ENCODE data around the gene UNC13B. TPM values are rescaled to one million over a fixed set of nuclear protein-coding genes. Genes with fewer than 3 reads are reported as not detected.
A peak's percentile ranks its signal among the peaks of the same experiment; 100 is the strongest.

Gene UNC13B
- total RNA-seq, 2 donors from 2014 or later: 20.2 to 29.3 TPM

DNA sequence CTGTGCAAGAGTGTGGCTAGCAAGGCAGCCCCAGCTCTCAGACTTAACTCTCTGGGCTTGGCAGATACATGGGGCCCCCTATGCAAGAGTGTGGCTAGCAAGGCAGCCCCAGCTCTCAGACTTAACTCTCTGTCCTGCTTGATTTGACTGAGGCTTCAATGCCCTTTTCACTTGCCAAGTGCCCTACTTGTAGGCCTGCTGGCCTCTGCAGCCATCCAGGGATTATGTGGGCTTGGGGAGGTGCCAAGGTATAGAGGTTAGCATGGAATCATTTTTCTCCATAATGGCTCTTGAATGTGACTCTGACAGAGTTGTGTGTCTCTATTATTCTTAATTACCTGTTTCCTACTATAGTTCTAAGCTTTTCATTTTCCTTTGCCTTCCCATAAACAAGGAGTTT lies 212.6 kb downstream of the UNC13B start:
- Histone ChIP-seq H3K4me3 (no peak overlapping the region), H3K27ac (no peak overlapping the region), H3K27me3 (no peaks in the 10 kb centered on the region), H3K4me1 (no peaks in the 10 kb centered on the region), H3K9me3 (no peaks in the 10 kb centered on the region), H3K36me3 (replicated peaks in 1 of 2; ENCODE audit: insufficient read depth in 1 of 2, low read depth in 2 of 2) (peaks cover 0 to 7% of the 10 kb centered on the region in 2 donors)
- intact Hi-C loops (cut with DNase I): no loop called here
- TF ChIP-seq CTCF (IDR thresholded peaks at IDR 0.05): no peak
- no peak for TF ChIP-seq POLR2A (IDR thresholded peaks at IDR 0.05)
- no peak for DNase-seq
- ATAC-seq: no peak

- H3K27ac ChIP-seq: no peak overlapping the region
- ATAC-seq: no peak
- H3K9me3 ChIP-seq: no peaks in the 10 kb centered on the region
- H3K27me3 ChIP-seq: no peaks in the 10 kb centered on the region
- TF ChIP-seq POLR2A (IDR thresholded peaks at IDR 0.05): no peak
- peaks cover 0 to 5% of the 10 kb centered on the region in 2 donors for H3K36me3 ChIP-seq (replicated peaks in 1 of 2; ENCODE audit: insufficient read depth in 1 of 2, low read depth in 2 of 2)
- no peak overlapping the region for H3K4me3 ChIP-seq
- no peak for DNase-seq
- WGBS, 2 donors: 94 to 95% methylated on average over 5 of the region's 5 CpGs
- H3K4me1 ChIP-seq: no peaks in the 10 kb centered on the region
- intact Hi-C loops (cut with DNase I): no loop called here
These were observed 213.1 kb downstream of the UNC13B start for GRCh38 chr9:35374910-35375309.

- 91 to 92% methylated on average over 4 of the region's 4 CpGs for WGBS, 2 donors
- Histone ChIP-seq H3K27ac (no peak overlapping the region), H3K36me3 (replicated peaks in 1 of 2; ENCODE audit: insufficient read depth in 1 of 2, low read depth in 2 of 2) (peaks cover 0 to 14% of the 10 kb centered on the region in 2 donors), H3K9me3 (no peaks in the 10 kb centered on the region), H3K4me1 (no peaks in the 10 kb centered on the region), H3K4me3 (no peak overlapping the region), H3K27me3 (no peaks in the 10 kb centered on the region)
- DNase-seq (no peak), ATAC-seq (no peak)
- no peak for TF ChIP-seq POLR2A (IDR thresholded peaks at IDR 0.05)
- TF ChIP-seq CTCF (IDR thresholded peaks at IDR 0.05): no peak
- intact Hi-C loops (cut with DNase I): no loop called here
These were observed 218.2 kb downstream of the UNC13B start for GRCh38 chr9:35380039-35380438.

GRCh38 chr9:35380619-35381018 lies 218.8 kb downstream of the UNC13B start:
- no peak for TF ChIP-seq CTCF (IDR thresholded peaks at IDR 0.05)
- no peak for TF ChIP-seq POLR2A (IDR thresholded peaks at IDR 0.05)
- H3K36me3 ChIP-seq (replicated peaks in 1 of 2; ENCODE audit: insufficient read depth in 1 of 2, low read depth in 2 of 2): peaks cover 0 to 14% of the 10 kb centered on the region in 2 donors
- intact Hi-C loops (cut with DNase I): no loop called here

GRCh38 chr9:35385042-35385441 lies 223.2 kb downstream of the UNC13B start:
- Histone ChIP-seq H3K4me3 (no peak overlapping the region), H3K27me3 (no peaks in the 10 kb centered on the region), H3K9me3 (no peaks in the 10 kb centered on the region), H3K36me3 (replicated peaks in 1 of 2; ENCODE audit: insufficient read depth in 1 of 2, low read depth in 2 of 2) (peaks cover 6 to 17% of the 10 kb centered on the region in 2 donors), H3K27ac (no peak overlapping the region), H3K4me1 (no peaks in the 10 kb centered on the region)
- no peak for ATAC-seq
- WGBS, 2 donors: 82 to 89% methylated on average over 2 of the region's 2 CpGs
- DNase-seq: no peak
- intact Hi-C loops (cut with DNase I): no loop called here
- no peak for TF ChIP-seq POLR2A (IDR thresholded peaks at IDR 0.05)
- TF ChIP-seq CTCF (IDR thresholded peaks at IDR 0.05): peak in 2 of 7 experiments; percentile 7 to 12

More at GRCh38 chr9:35380619-35381018, 218.8 kb downstream of the UNC13B start:
- no peak for ATAC-seq
- 89 to 94% methylated on average over 2 of the region's 2 CpGs for WGBS, 2 donors
- H3K9me3 ChIP-seq: no peaks in the 10 kb centered on the region
- DNase-seq: no peak
- H3K4me3 ChIP-seq: no peak overlapping the region
- H3K4me1 ChIP-seq: no peaks in the 10 kb centered on the region
- no peak overlapping the region for H3K27ac ChIP-seq
- no peaks in the 10 kb centered on the region for H3K27me3 ChIP-seq

Measured in body of pancreas (tissue), 4 donors.